Testis (tissue), 3 donors: Measurements from ENCODE around the gene PDZD8. TPM values are rescaled to one million over a fixed set of nuclear protein-coding genes. Genes with fewer than 3 reads are reported as not detected.
"Not testable (repeated sequence)": the region's sequence is repeated elsewhere in the genome, so short reads cannot be mapped to it uniquely, and the experiment has no call there.

Source experiments
- DNase-seq: peaks from one replicate; pipeline ENCODE4 v3.0.0-alpha.2; 2019
- H3K27ac ChIP-seq, 2 donors: fragments of 200-600 bp; sonication (generic); one replicate each; pipeline ENCODE4 v1.5.1; 2019
- H3K27me3 ChIP-seq: fragments of 200-600 bp; sonication (generic); one replicate; pipeline ENCODE4 v1.5.1; 2019
- H3K36me3 ChIP-seq: fragments of 200-600 bp; sonication (generic); one replicate; pipeline ENCODE4 v1.5.1; 2017; ENCODE audit warnings: low read depth; ENCODE audit errors: missing control alignments
- H3K4me1 ChIP-seq: fragments of 200-600 bp; sonication (generic); one replicate; pipeline ENCODE4 v1.5.1; 2019
- H3K4me3 ChIP-seq, 2 donors: fragments of 200-600 bp; sonication (generic); one replicate each; pipeline ENCODE4 v1.5.1; 2017 to 2019
- H3K9me3 ChIP-seq: fragments of 200-600 bp; sonication (generic); one replicate; pipeline ENCODE4 v1.5.1; 2017
- POLR2A ChIP-seq: fragments of 450-650 bp; IDR thresholded peaks from one replicate; pipeline ENCODE4 v1.6.1; 2017; ENCODE audit warnings: antibody characterized with exemption, mild to moderate bottlenecking, moderate library complexity
- WGBS, 2 donors: methylation state at CpG; one replicate each; pipeline ENCODE4 v1.1.5; 2018; 5-methylcytosine and 5-hydroxymethylcytosine counted together
- intact Hi-C: fragments of 100-400 bp; cut with DNase I; formaldehyde crosslinking; loops from one replicate; pipeline ENCODE4 v1.15.1; 2023; ENCODE audit warnings: low total_unique reads
- polyA plus RNA-seq: library from polyadenylated mRNA; stranded (reverse); fragments of 350-450 nt; fragmentation: Illumina TruSeq; extraction: RNeasy Lipid Tissue Mini Kit (QIAGEN cat#74804); gene quantifications from one replicate; pipeline ENCODE4 v1.2.3, GENCODE V29; 2014; ENCODE audit warnings: low read depth, low replicate concordance; ENCODE audit not compliant: insufficient read depth
- total RNA-seq, 2 donors: library from RNA; depleted of rRNA; stranded (reverse); fragments of >200 nt; gene quantifications; one replicate each; pipeline ENCODE4 v1.2.3, GENCODE V29; 2016
- TF ChIP-seq, protein P1 (sequence below), 3 experiments: fragments of 450-650 bp in 2 of 3; fragments of 200-600 bp in 1 of 3; sonication (generic) in 1 of 3; IDR thresholded peaks; one replicate each; pipeline ENCODE4 v1.5.1; 2016 to 2019; ENCODE audit warnings: antibody characterized with exemption in 3 of 3, mild to moderate bottlenecking in 2 of 3, moderate library complexity in 1 of 3

The PDZD8 gene
- total and polyA plus RNA-seq, 3 donors from 2014 or later: 49.6 to 120 (median 107) TPM

DNA sequence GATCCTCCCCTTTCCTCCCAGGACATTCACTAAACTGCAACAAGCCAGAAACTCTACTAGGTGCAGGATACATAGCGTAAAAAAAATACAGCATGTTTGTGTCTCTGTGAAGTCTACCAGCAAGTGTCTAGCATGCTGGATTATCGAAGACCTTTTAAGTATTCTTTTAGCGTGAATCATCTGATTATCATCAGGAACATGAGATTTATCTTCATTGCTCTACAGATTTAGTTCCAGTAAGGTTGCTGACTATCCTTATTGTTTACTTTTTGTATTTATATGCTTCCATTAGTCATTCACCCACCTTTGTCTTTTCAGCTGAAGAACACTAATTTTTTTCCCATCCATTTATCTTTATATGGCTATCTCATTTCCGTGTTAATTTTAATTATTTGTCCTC lies 62.8 kb downstream of the PDZD8 start:
- no peak overlapping the region for H3K27ac ChIP-seq
- H3K4me1 ChIP-seq: no peaks in the 10 kb centered on the region
- H3K9me3 ChIP-seq: no peaks in the 10 kb centered on the region
- H3K4me3 ChIP-seq: no peak overlapping the region
- 96 to 97% methylated on average over 4 of the region's 4 CpGs for WGBS, 2 donors
- DNase-seq: no peak
- intact Hi-C loops: loop anchor here (10.0 kb wide), 1 partner anchor 88 kb away; no protein-coding TSS in a partner anchor
- no peak for TF ChIP-seq POLR2A
- TF ChIP-seq, protein P1, sequence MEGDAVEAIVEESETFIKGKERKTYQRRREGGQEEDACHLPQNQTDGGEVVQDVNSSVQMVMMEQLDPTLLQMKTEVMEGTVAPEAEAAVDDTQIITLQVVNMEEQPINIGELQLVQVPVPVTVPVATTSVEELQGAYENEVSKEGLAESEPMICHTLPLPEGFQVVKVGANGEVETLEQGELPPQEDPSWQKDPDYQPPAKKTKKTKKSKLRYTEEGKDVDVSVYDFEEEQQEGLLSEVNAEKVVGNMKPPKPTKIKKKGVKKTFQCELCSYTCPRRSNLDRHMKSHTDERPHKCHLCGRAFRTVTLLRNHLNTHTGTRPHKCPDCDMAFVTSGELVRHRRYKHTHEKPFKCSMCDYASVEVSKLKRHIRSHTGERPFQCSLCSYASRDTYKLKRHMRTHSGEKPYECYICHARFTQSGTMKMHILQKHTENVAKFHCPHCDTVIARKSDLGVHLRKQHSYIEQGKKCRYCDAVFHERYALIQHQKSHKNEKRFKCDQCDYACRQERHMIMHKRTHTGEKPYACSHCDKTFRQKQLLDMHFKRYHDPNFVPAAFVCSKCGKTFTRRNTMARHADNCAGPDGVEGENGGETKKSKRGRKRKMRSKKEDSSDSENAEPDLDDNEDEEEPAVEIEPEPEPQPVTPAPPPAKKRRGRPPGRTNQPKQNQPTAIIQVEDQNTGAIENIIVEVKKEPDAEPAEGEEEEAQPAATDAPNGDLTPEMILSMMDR (IDR thresholded peaks at IDR 0.05): no peak
- no peaks in the 10 kb centered on the region for H3K27me3 ChIP-seq
- H3K36me3 ChIP-seq: no peaks in the 10 kb centered on the region

DNA sequence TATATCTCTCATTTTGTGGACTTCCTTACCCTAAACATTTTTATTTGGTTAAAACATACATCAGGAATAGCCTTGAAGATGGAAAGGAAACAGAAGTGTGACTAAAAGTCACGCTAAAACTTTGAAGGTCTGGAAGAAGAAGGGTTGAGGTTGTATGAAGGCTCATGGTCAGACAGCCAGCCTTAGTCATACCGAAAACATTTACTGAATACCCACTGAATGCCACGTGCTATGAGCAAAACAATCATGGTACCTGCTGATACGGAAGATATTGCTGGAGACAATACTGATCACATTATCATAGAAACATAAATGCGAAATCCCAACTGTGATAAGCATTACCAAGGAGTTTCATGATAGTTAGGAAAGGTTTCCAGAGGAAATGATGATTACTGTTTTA lies 64.0 kb downstream of the PDZD8 start:
- intact Hi-C loops: loop anchor here (10.0 kb wide), 1 partner anchor 86 kb away; no protein-coding TSS in a partner anchor
- Histone ChIP-seq H3K36me3 (no peaks in the 10 kb centered on the region), H3K27me3 (no peaks in the 10 kb centered on the region), H3K4me1 (no peaks in the 10 kb centered on the region), H3K9me3 (no peaks in the 10 kb centered on the region), H3K4me3 (no peak overlapping the region), H3K27ac (no peak overlapping the region)
- TF ChIP-seq POLR2A: no peak
- TF ChIP-seq, protein P1 (IDR thresholded peaks at IDR 0.05): no peak
- no peak for DNase-seq
- WGBS, 2 donors: 90 to 94% methylated on average over 5 of the region's 5 CpGs

DNA sequence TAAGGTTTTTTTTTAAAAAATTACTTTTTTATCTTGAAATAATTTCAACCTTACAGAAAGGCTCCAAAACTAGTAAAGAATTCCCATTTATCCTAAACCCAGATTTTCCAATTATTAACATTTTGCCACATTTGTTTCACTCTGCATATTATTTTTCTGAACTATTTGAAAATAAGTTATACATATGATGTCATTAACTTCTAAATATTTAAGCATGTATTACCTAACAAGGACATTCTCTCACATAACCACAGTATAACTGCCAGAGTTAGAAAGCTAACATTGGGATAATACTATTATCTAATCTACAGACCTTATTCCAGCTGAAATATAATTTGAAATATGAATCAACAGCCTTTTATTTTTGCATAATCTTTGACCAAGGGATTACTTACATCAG lies 68.6 kb downstream of the PDZD8 start:
- Histone ChIP-seq H3K9me3 (no peaks in the 10 kb centered on the region), H3K4me1 (no peaks in the 10 kb centered on the region), H3K27me3 (no peaks in the 10 kb centered on the region), H3K27ac (no peak overlapping the region), H3K4me3 (no peak overlapping the region), H3K36me3 (no peaks in the 10 kb centered on the region)
- DNase-seq: no peak
- TF ChIP-seq POLR2A: no peak
- intact Hi-C loops: no loop called here

DNA sequence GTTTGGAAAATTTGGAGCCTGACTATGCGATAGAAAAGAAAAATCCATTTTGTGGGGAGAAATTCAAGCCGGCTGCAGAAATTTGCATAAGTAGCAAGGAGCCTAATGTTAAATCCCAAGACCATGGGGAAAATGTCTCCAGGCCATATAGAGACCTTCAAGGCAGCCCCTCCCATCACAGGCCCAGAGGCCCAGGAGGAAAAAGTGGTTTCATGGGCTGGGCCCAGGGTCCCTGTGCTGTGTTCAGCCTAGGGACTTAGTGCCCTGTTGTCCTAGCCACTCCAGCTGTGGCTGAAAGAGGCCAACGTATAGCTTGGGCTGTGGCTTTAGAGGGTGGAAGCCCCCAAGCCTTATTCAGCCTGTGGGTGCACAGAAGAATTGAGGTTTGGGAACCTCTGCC lies 71.8 kb downstream of the PDZD8 start:
- H3K27me3 ChIP-seq, DNase-seq, H3K27ac ChIP-seq, intact Hi-C loops, H3K4me1 ChIP-seq, H3K36me3 ChIP-seq, H3K9me3 ChIP-seq, H3K4me3 ChIP-seq: not testable (repeated sequence)
- WGBS, 2 donors: 93 to 100% methylated on average over 3 of the region's 3 CpGs

DNA sequence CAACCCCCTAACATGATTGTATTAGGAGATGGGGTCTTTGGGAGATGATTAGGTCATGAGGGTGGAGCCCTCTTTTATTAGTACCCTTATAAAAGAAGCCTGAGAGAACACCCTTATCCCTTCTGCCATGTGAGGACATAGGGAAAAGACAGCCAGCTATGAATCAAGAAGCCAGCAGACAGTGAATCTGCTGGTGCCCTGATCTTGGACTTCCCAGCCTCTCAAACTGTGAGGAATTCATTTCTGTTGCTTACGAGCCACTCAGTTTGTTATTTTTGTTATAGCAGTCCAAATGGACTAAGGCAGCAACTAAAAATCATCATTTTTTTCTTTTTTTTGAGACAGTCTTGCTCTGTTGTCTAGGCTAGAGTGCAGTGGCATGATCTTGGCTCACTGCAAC lies 74.6 kb downstream of the PDZD8 start:
- intact Hi-C loops: no loop called here
- Histone ChIP-seq H3K9me3 (no peaks in the 10 kb centered on the region), H3K36me3 (no peaks in the 10 kb centered on the region), H3K27me3 (no peaks in the 10 kb centered on the region), H3K4me1 (no peaks in the 10 kb centered on the region), H3K4me3 (no peak overlapping the region), H3K27ac (no peak overlapping the region)
- DNase-seq: no peak
- WGBS, 2 donors: 94 to 100% methylated on average over 1 of the region's 1 CpG
- no peak for TF ChIP-seq POLR2A
- TF ChIP-seq, protein P1 (IDR thresholded peaks at IDR 0.05): no peak

DNA sequence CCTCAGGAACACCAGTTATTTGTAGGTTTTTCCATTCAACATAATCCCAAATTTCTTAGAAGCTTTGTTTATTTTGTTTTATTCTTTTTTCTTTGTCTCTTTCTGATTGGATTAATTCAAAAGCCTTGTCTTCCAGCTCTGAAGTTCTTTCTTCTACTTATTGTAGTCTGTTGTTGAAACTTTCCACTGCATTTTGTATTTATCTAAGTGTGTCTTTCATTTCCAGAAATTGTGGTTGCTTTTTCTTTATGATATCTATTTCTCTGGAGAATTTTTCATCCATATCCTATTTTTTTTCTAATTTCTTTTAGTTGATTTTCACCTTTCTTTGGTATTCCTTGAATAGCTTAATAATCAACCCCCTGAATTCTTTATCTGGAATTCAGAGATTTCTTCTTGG lies 75.8 kb downstream of the PDZD8 start:
- H3K4me1 ChIP-seq: no peaks in the 10 kb centered on the region
- no peak overlapping the region for H3K4me3 ChIP-seq
- DNase-seq: no peak
- H3K27me3 ChIP-seq: no peaks in the 10 kb centered on the region
- no peaks in the 10 kb centered on the region for H3K9me3 ChIP-seq
- no peak overlapping the region for H3K27ac ChIP-seq
- intact Hi-C loops: no loop called here
- TF ChIP-seq, protein P1 (IDR thresholded peaks at IDR 0.05): no peak
- no peak for TF ChIP-seq POLR2A
- H3K36me3 ChIP-seq: no peaks in the 10 kb centered on the region
